Sigmoid colon (tissue), 7 donors: ENCODE results near the gene KRT40. TPM values are rescaled to one million over a fixed set of nuclear protein-coding genes. Genes with fewer than 3 reads are reported as not detected.
"Not testable (repeated sequence)": the region's sequence is repeated elsewhere in the genome, so short reads cannot be mapped to it uniquely, and the experiment has no call there.

Experiments
- DNase-seq: peaks from one replicate; pipeline ENCODE4 v3.0.0-alpha.2; 2019
- H3K27ac ChIP-seq, 4 donors: fragments of 200-600 bp; sonication (generic); one replicate each; pipeline ENCODE4 v1.5.1; 2016 to 2019; ENCODE audit warnings: mild to moderate bottlenecking in 1 of 4
- H3K27me3 ChIP-seq, 3 donors: fragments of 200-600 bp; sonication (generic); one replicate each; pipeline ENCODE4 v1.5.1; 2019; ENCODE audit warnings: mild to moderate bottlenecking in 1 of 3
- H3K36me3 ChIP-seq, 4 donors: fragments of 200-600 bp; sonication (generic); one replicate each; pipeline ENCODE4 v1.5.1; 2016 to 2019
- H3K4me1 ChIP-seq, 4 donors: fragments of 200-600 bp; sonication (generic); one replicate each; pipeline ENCODE4 v1.5.1; 2017 to 2019
- H3K4me3 ChIP-seq, 4 donors: fragments of 200-600 bp; sonication (generic); one replicate each; pipeline ENCODE4 v1.5.1; 2017 to 2019; ENCODE audit warnings: mild to moderate bottlenecking in 2 of 4, moderate library complexity in 1 of 4
- H3K9me3 ChIP-seq, 4 donors: fragments of 200-600 bp in 3 of 4; sonication (generic) in 3 of 4; one replicate each; pipeline versions ENCODE4 v1.5.1 to v1.6.1; 2013 to 2019
- CTCF ChIP-seq, 4 experiments: fragments of 450-650 bp in 3 of 4; fragments of 200-600 bp in 1 of 4; IDR thresholded peaks; one replicate each; pipeline ENCODE4 v1.5.1; 2016 to 2019; ENCODE audit warnings: antibody characterized with exemption in 4 of 4, mild to moderate bottlenecking in 3 of 4, moderate library complexity in 2 of 4
- EP300 ChIP-seq, 4 donors: sonication (generic); formaldehyde crosslinking; IDR thresholded peaks; one replicate each; pipeline ENCODE4 v1.6.1; 2017; ENCODE audit warnings: antibody characterized with exemption in 4 of 4
- POLR2A ChIP-seq, 2 donors: fragments of 450-650 bp; IDR thresholded peaks; one replicate each; pipeline ENCODE4 v1.6.1; 2016; ENCODE audit warnings: antibody characterized with exemption in 2 of 2, mild to moderate bottlenecking in 2 of 2, moderate library complexity in 2 of 2
- POLR2AphosphoS5 ChIP-seq, 4 donors: sonication (generic); formaldehyde crosslinking; IDR thresholded peaks; one replicate each; pipeline ENCODE4 v1.6.1; 2017; ENCODE audit warnings: antibody characterized with exemption in 4 of 4
- WGBS, 2 donors: extraction: QIAGEN DNeasy Blood & Tissue Kit; methylation state at CpG; one replicate each; pipeline ENCODE4 v1.1.7; 2013; 5-methylcytosine and 5-hydroxymethylcytosine counted together
- intact Hi-C: fragments of 100-400 bp; cut with DNase I; formaldehyde crosslinking; loops from one replicate; pipeline ENCODE4 v1.15.1; 2023
- polyA plus RNA-seq, 3 donors: library from polyadenylated mRNA; stranded (reverse); fragments of 200-250 nt; gene quantifications; one replicate each; pipeline ENCODE4 v1.2.3, GENCODE V29; 2013
- total RNA-seq, 4 donors: library from RNA; depleted of rRNA; stranded (reverse); fragments of >200 nt; gene quantifications; one replicate each; pipeline ENCODE4 v1.1.0, GENCODE V29; 2016
- donor health status: healthy with polysubstance abuse.
- donor health status: Bipolar disorder and iron deficiency.
- donor health status: healthy.

The KRT40 gene
- total and polyA plus RNA-seq, 7 donors, result 0.16 to 0.60 TPM; not detected in 5

DNA sequence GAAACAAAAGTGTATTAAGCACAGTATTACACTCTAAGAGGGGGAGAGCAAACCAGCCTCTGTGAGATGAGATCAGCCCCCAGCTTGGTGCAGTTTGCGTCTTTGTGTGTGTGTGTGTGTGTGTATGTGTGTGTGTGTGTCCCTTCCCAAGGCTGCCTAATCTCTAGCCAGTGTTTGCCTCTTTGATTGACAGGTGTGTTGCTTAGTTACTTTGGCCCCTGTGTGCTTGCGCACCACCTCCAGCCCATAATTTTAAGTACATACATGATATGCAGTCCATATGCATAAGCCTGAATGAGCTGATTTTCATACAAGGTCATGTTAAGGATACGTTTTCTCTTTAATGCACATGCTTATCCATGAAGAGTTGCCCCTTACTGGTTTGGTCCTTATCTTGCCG, 17.7 kb upstream of the KRT40 start:
- no peaks in the 10 kb centered on the region for H3K9me3 ChIP-seq
- 81 to 91% methylated on average over 4 of the region's 4 CpGs for WGBS, 2 donors
- H3K27ac ChIP-seq, result no peak overlapping the region
- no peak for DNase-seq
- TF ChIP-seq POLR2AphosphoS5 (IDR thresholded peaks at IDR 0.05) (no peak), CTCF (IDR thresholded peaks at IDR 0.05) (no peak), POLR2A (IDR thresholded peaks at IDR 0.05) (no peak)
- H3K4me3 ChIP-seq, result no peak overlapping the region
- no peaks in the 10 kb centered on the region for H3K36me3 ChIP-seq
- intact Hi-C loops, result no loop called here
- H3K27me3 ChIP-seq, result no peaks in the 10 kb centered on the region
- H3K4me1 ChIP-seq, result no peaks in the 10 kb centered on the region

GRCh38 chr17:40999563-40999962, 15.4 kb upstream of the KRT40 start, which contains the start of gene KRTAP3-2:
Gene KRTAP3-2, minus strand, starts transcription at chr17:40999906. Its CDS starts 53 bp downstream, at chr17:40999853.
- H3K27me3 ChIP-seq, H3K27ac ChIP-seq, H3K4me3 ChIP-seq, DNase-seq, H3K36me3 ChIP-seq, H3K4me1 ChIP-seq, H3K9me3 ChIP-seq, intact Hi-C loops: not testable (repeated sequence)
- 84 to 92% methylated on average over 6 of the region's 6 CpGs for WGBS, 2 donors

- no peaks in the 10 kb centered on the region for H3K36me3 ChIP-seq
- H3K4me3 ChIP-seq, result no peak overlapping the region
- no peak overlapping the region for H3K27ac ChIP-seq
- H3K9me3 ChIP-seq, result no peaks in the 10 kb centered on the region
- WGBS, 2 donors, result 80 to 88% methylated on average over 2 of the region's 2 CpGs
- no peaks in the 10 kb centered on the region for H3K27me3 ChIP-seq
- H3K4me1 ChIP-seq, result no peaks in the 10 kb centered on the region
- intact Hi-C loops, result no loop called here
- no peak for DNase-seq
- TF ChIP-seq POLR2A (IDR thresholded peaks at IDR 0.05) (no peak), POLR2AphosphoS5 (IDR thresholded peaks at IDR 0.05) (no peak), EP300 (IDR thresholded peaks at IDR 0.05) (no peak), CTCF (IDR thresholded peaks at IDR 0.05) (no peak)
Measured at GRCh38 chr17:40997361-40997760, 13.2 kb upstream of the KRT40 start.

DNA sequence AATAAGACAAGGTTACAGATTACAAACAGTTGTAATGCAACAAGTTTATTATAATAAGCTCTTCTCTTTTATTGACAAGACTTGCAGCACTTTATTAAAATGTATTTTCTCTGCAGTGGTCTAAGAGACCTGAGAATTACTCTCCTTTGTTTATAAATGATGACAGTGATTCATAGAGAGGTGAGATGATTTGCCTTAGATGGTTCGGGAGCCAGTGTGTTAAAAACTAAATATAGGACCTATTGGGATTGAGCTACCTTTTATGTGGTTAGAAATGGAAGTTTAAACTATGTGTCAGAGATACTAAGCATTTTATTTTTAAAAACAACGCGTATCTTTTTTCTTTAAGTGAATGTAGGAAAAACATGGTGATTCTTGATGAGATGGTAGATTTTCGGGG, 12.7 kb upstream of the KRT40 start:
- Histone ChIP-seq H3K4me1 (no peaks in the 10 kb centered on the region), H3K27me3 (no peaks in the 10 kb centered on the region), H3K9me3 (no peaks in the 10 kb centered on the region), H3K4me3 (no peak overlapping the region), H3K27ac (no peak overlapping the region), H3K36me3 (no peaks in the 10 kb centered on the region)
- intact Hi-C loops, result no loop called here
- no peak for TF ChIP-seq CTCF (IDR thresholded peaks at IDR 0.05)
- no peak for TF ChIP-seq EP300 (IDR thresholded peaks at IDR 0.05)
- TF ChIP-seq POLR2AphosphoS5 (IDR thresholded peaks at IDR 0.05), result no peak
- no peak for TF ChIP-seq POLR2A (IDR thresholded peaks at IDR 0.05)
- DNase-seq, result no peak
- WGBS, 2 donors, result 82 to 90% methylated on average over 4 of the region's 4 CpGs

GRCh38 chr17:40995116-40995515, 11.0 kb upstream of the KRT40 start:
- no peaks in the 10 kb centered on the region for H3K27me3 ChIP-seq
- intact Hi-C loops, result no loop called here
- TF ChIP-seq POLR2AphosphoS5 (IDR thresholded peaks at IDR 0.05) (no peak), EP300 (IDR thresholded peaks at IDR 0.05) (no peak), CTCF (IDR thresholded peaks at IDR 0.05) (no peak), POLR2A (IDR thresholded peaks at IDR 0.05) (no peak)
- no peak overlapping the region for H3K27ac ChIP-seq
- H3K4me1 ChIP-seq, result no peaks in the 10 kb centered on the region
- H3K9me3 ChIP-seq, result no peaks in the 10 kb centered on the region
- no peak for DNase-seq
- no peak overlapping the region for H3K4me3 ChIP-seq
- 48 to 52% methylated on average over 1 of the region's 1 CpG for WGBS, 2 donors
- H3K36me3 ChIP-seq, result no peaks in the 10 kb centered on the region
